ENCODE data around the gene AGPAT3. TPM values are rescaled to one million over a fixed set of nuclear protein-coding genes. Genes with fewer than 3 reads are reported as not detected.

AGPAT3 gene
- total RNA-seq, 1 experiment from 2014 or later = 13.0 TPM

GRCh38 chr21:43956019-43956669, 91.1 kb downstream of the AGPAT3 start:
- no peaks in the 10 kb centered on the region for H3K79me2 ChIP-seq (ENCODE audit: insufficient read depth, low read length)
- Mint-ChIP-seq H3K9me3 (no peaks in the 10 kb centered on the region), H3K36me3 (ENCODE audit: insufficient read depth in 1 of 3, low read depth in 3 of 3) (no peaks in the 10 kb centered on the region; a peak in 1 of 7 replicates), H3K4me1 (peaks cover 2 to 3% of the 10 kb centered on the region in 2 experiments; a peak in 2 of 4 replicates), H3K27ac (peak overlapping the region in 1 of 3 experiments; percentile 70; a peak in 1 of 7 replicates), H3K4me3 (no peak overlapping the region), H3K27me3 (ENCODE audit: low read depth) (no peaks in the 10 kb centered on the region)
- H3K9ac ChIP-seq (ENCODE audit: extremely low read depth, insufficient read length, low read length) = no peak overlapping the region
- no peak for TF ChIP-seq CTCF (conservative IDR thresholded peaks at IDR 0.05)
- no peak overlapping the region for H2AK5ac ChIP-seq (ENCODE audit: insufficient read length, low read length)
- no peak overlapping the region for H4K5ac ChIP-seq (ENCODE audit: insufficient read length, low read depth, low read length)
- H3K79me1 ChIP-seq (ENCODE audit: insufficient read depth, low read depth, low read length, poor library complexity, severe bottlenecking) = no peaks in the 10 kb centered on the region
- H4K91ac ChIP-seq (ENCODE audit: insufficient read length, low read depth, low read length) = no peak overlapping the region
- H3K27me3 ChIP-seq (ENCODE audit: insufficient read depth, low read length) = no peaks in the 10 kb centered on the region
- H2BK120ac ChIP-seq (ENCODE audit: low read depth, low read length, poor library complexity, severe bottlenecking) = no peak overlapping the region
- H3K23ac ChIP-seq (ENCODE audit: insufficient read length, low read depth, low read length) = no peak overlapping the region
- no peak for DNase-seq
- no peaks in the 10 kb centered on the region for H3K23me2 ChIP-seq (ENCODE audit: insufficient read length, low read depth, low read length, poor library complexity, severe bottlenecking)
- H2BK20ac ChIP-seq (ENCODE audit: low read depth, low read length, poor library complexity, severe bottlenecking) = no peak overlapping the region
- H3K56ac ChIP-seq (ENCODE audit: insufficient read length, low read depth, low read length) = no peak overlapping the region
- H2BK12ac ChIP-seq (ENCODE audit: insufficient read length, low read depth, low read length) = no peak overlapping the region
- H3K14ac ChIP-seq (ENCODE audit: insufficient read depth, low read length) = no peak overlapping the region; the same call in 1 of the 2 replicates
- no peak overlapping the region for H3K27ac ChIP-seq (ENCODE audit: insufficient read length, low read depth, low read length)
- H2BK15ac ChIP-seq (ENCODE audit: low read depth, low read length) = no peak overlapping the region
- no peak overlapping the region for H3K4ac ChIP-seq (ENCODE audit: low read depth, low read length)
- no peak overlapping the region for H2AFZ ChIP-seq (ENCODE audit: low read length)
- H3K4me1 ChIP-seq (ENCODE audit: insufficient read depth, low read length) = no peaks in the 10 kb centered on the region
- H3K18ac ChIP-seq (ENCODE audit: insufficient read length, low read depth, low read length) = no peak overlapping the region
- H2BK5ac ChIP-seq (ENCODE audit: insufficient read length, low read length) = no peak overlapping the region
- no peaks in the 10 kb centered on the region for H4K20me1 ChIP-seq (ENCODE audit: control insufficient read depth, insufficient read depth, insufficient read length)
- WGBS (ENCODE audit: extremely low coverage, insufficient read length, low lambda C conversion rate) = no CpG with 5 or more reads among the region's 11 CpGs
- H3K4me2 ChIP-seq (ENCODE audit: insufficient read depth, insufficient read length, low read length) = no peak overlapping the region
- no peak overlapping the region for H3T11ph ChIP-seq (ENCODE audit: low read length)
- H4K8ac ChIP-seq (replicated peaks; ENCODE audit: insufficient read length, low read depth, low read length) = no peak overlapping the region
- H3K9me3 ChIP-seq (ENCODE audit: control insufficient read depth, low read depth, low read length) = no peaks in the 10 kb centered on the region
